Hepatocyte (in vitro differentiated cells): Measurements from ENCODE around the gene DNAL4. TPM values are rescaled to one million over a fixed set of nuclear protein-coding genes. Genes with fewer than 3 reads are reported as not detected.

Experiments
- DNase-seq: peaks from one replicate; pipeline ENCODE4 v3.0.0-alpha.2; 2016; ENCODE audit warnings: low spot score
- H2AFZ ChIP-seq: fragments of 200-600 bp; sonication (generic); 2 replicates; pipeline ENCODE4 v1.6.0; 2016; ENCODE audit warnings: antibody characterized with exemption, mild to moderate bottlenecking
- H3K27ac ChIP-seq: fragments of 200-600 bp; sonication (generic); 2 replicates; pipeline ENCODE4 v1.5.1; 2016; ENCODE audit warnings: mild to moderate bottlenecking
- H3K27me3 ChIP-seq: fragments of 200-600 bp; sonication (generic); 2 replicates; pipeline ENCODE4 v1.6.1; 2016
- H3K36me3 ChIP-seq: fragments of 200-600 bp; sonication (generic); replicated peaks from 2 replicates; pipeline ENCODE4 v1.5.1; 2016; ENCODE audit warnings: low read depth; ENCODE audit not compliant: insufficient read depth
- H3K4me1 ChIP-seq: fragments of 200-600 bp; sonication (generic); 2 replicates; pipeline ENCODE4 v1.5.1; 2016; ENCODE audit warnings: mild to moderate bottlenecking, moderate library complexity; ENCODE audit not compliant: insufficient read depth
- H3K4me2 ChIP-seq: fragments of 200-600 bp; sonication (generic); 2 replicates; pipeline ENCODE4 v1.6.0; 2016
- H3K4me3 ChIP-seq: fragments of 200-600 bp; sonication (generic); 2 replicates; pipeline ENCODE4 v1.5.1; 2016; ENCODE audit warnings: mild to moderate bottlenecking
- H3K79me2 ChIP-seq: fragments of 200-600 bp; sonication (generic); 2 replicates; pipeline ENCODE4 v1.6.0; 2017; ENCODE audit warnings: mild to moderate bottlenecking
- H3K9me2 ChIP-seq: fragments of 200-600 bp; sonication (generic); replicated peaks from 2 replicates; pipeline ENCODE4 v1.6.0; 2017; ENCODE audit warnings: mild to moderate bottlenecking; ENCODE audit not compliant: insufficient read depth
- H3K9me3 ChIP-seq: fragments of 200-600 bp; sonication (generic); 2 replicates; pipeline ENCODE4 v1.5.1; 2016; ENCODE audit warnings: low read depth, mild to moderate bottlenecking
- H4K20me1 ChIP-seq: fragments of 200-600 bp; sonication (generic); 2 replicates; pipeline ENCODE4 v1.6.0; 2016; ENCODE audit warnings: mild to moderate bottlenecking; ENCODE audit not compliant: insufficient read depth, poor library complexity, severe bottlenecking
- CTCF ChIP-seq: fragments of 200-600 bp; sonication (generic); IDR thresholded peaks from 2 replicates; pipeline ENCODE4 v1.5.1; 2016; ENCODE audit warnings: antibody characterized with exemption, mild to moderate bottlenecking; ENCODE audit not compliant: poor library complexity
- EZH2 ChIP-seq: fragments of 200-600 bp; sonication (generic); IDR thresholded peaks from 2 replicates; pipeline ENCODE4 v1.6.1; 2016; ENCODE audit warnings: antibody characterized with exemption, mild to moderate bottlenecking, borderline replicate concordance
- EZH2phosphoT487 ChIP-seq: fragments of 200-600 bp; sonication (generic); IDR thresholded peaks from one replicate; pipeline ENCODE4 v1.6.1; 2018; ENCODE audit warnings: antibody characterized with exemption, mild to moderate bottlenecking, low read depth, moderate library complexity; ENCODE audit not compliant: unreplicated experiment, severe bottlenecking
- WGBS: methylation state at CpG from one replicate; pipeline ENCODE4 v1.1.6; 2016; ENCODE audit warnings: low lambda C conversion rate; ENCODE audit errors: missing lambda C conversion rate; 5-methylcytosine and 5-hydroxymethylcytosine counted together
- polyA plus RNA-seq: library from polyadenylated mRNA; unstranded; fragments of >200 nt; fragmentation: Nextera tagmentation; extraction: Ambion mirVana; gene quantifications from 2 replicates; pipeline ENCODE4 v1.2.1, GENCODE V29; 2016
- total RNA-seq: library from RNA; depleted of rRNA; stranded (reverse); fragments of >200 nt; gene quantifications from 2 replicates; pipeline ENCODE4 v1.2.3, GENCODE V29; 2014

DNAL4 gene
- total and polyA plus RNA-seq, 2 experiments from 2014 or later: 11.9 to 21.5 TPM

- no peak for DNase-seq
- H3K9me2 ChIP-seq: no peaks in the 10 kb centered on the region
- H2AFZ ChIP-seq: no peak overlapping the region
- H3K36me3 ChIP-seq: no peaks in the 10 kb centered on the region
- no peaks in the 10 kb centered on the region for H3K9me3 ChIP-seq
- no peak overlapping the region for H3K27ac ChIP-seq
- peaks cover 21% of the 10 kb centered on the region for H3K27me3 ChIP-seq
- peaks cover 4% of the 10 kb centered on the region for H3K79me2 ChIP-seq
- 91% methylated on average over 5 of the region's 5 CpGs for WGBS
- no peak overlapping the region for H3K4me3 ChIP-seq
- no peak overlapping the region for H3K4me2 ChIP-seq
- no peak for TF ChIP-seq EZH2
- no peak for TF ChIP-seq CTCF
- H4K20me1 ChIP-seq: peaks cover 5% of the 10 kb centered on the region
- peaks cover 11% of the 10 kb centered on the region for H3K4me1 ChIP-seq
Measured at GRCh38 chr22:38841635-38842034, 47.7 kb upstream of the DNAL4 start.

- no peak overlapping the region for H3K4me2 ChIP-seq
- peaks cover 5% of the 10 kb centered on the region for H4K20me1 ChIP-seq
- H3K4me1 ChIP-seq: peaks cover 11% of the 10 kb centered on the region
- peaks cover 4% of the 10 kb centered on the region for H3K79me2 ChIP-seq
- H3K4me3 ChIP-seq: no peak overlapping the region
- DNase-seq: no peak
- no peaks in the 10 kb centered on the region for H3K9me3 ChIP-seq
- H3K27ac ChIP-seq: no peak overlapping the region
- no peak overlapping the region for H2AFZ ChIP-seq
- no peaks in the 10 kb centered on the region for H3K9me2 ChIP-seq
- 88% methylated on average over 7 of the region's 7 CpGs for WGBS
- TF ChIP-seq CTCF: no peak
- no peak for TF ChIP-seq EZH2phosphoT487
- TF ChIP-seq EZH2: no peak
- H3K36me3 ChIP-seq: no peaks in the 10 kb centered on the region
- peaks cover 21% of the 10 kb centered on the region for H3K27me3 ChIP-seq
Measured at GRCh38 chr22:38841211-38841610, 47.3 kb upstream of the DNAL4 start.

GRCh38 chr22:38840129-38840528 lies 46.2 kb upstream of the DNAL4 start:
- no peak overlapping the region for H2AFZ ChIP-seq
- no peaks in the 10 kb centered on the region for H3K9me2 ChIP-seq
- H3K4me1 ChIP-seq: peaks cover 11% of the 10 kb centered on the region
- no peak overlapping the region for H3K4me3 ChIP-seq
- peaks cover 4% of the 10 kb centered on the region for H3K79me2 ChIP-seq
- 90% methylated on average over 3 of the region's 3 CpGs for WGBS
- no peaks in the 10 kb centered on the region for H3K36me3 ChIP-seq
- no peak overlapping the region for H3K4me2 ChIP-seq
- H4K20me1 ChIP-seq: peaks cover 5% of the 10 kb centered on the region
- no peak for DNase-seq
- H3K27ac ChIP-seq: no peak overlapping the region
- TF ChIP-seq EZH2phosphoT487 (no peak), EZH2 (no peak), CTCF (no peak)
- H3K9me3 ChIP-seq: no peaks in the 10 kb centered on the region
- H3K27me3 ChIP-seq: peaks cover 19% of the 10 kb centered on the region

- Histone ChIP-seq H3K9me2 (no peaks in the 10 kb centered on the region), H3K27me3 (peaks cover 16% of the 10 kb centered on the region), H3K79me2 (peaks cover 4% of the 10 kb centered on the region), H3K36me3 (no peaks in the 10 kb centered on the region), H2AFZ (no peak overlapping the region), H3K4me3 (no peak overlapping the region), H3K9me3 (no peaks in the 10 kb centered on the region), H4K20me1 (peaks cover 5% of the 10 kb centered on the region), H3K4me2 (no peak overlapping the region), H3K27ac (no peak overlapping the region), H3K4me1 (peaks cover 11% of the 10 kb centered on the region)
- TF ChIP-seq CTCF: no peak
- no peak for TF ChIP-seq EZH2
- DNase-seq: no peak
- WGBS: 90% methylated on average over 1 of the region's 1 CpG
Measured at GRCh38 chr22:38839686-38840085, 45.7 kb upstream of the DNAL4 start.
